ENCODE results near the gene MIOX. TPM values are rescaled to one million over a fixed set of nuclear protein-coding genes. Genes with fewer than 3 reads are reported as not detected.

The MIOX gene
- total and polyA plus RNA-seq, 2 experiments from 2014 or later = not detected

DNA sequence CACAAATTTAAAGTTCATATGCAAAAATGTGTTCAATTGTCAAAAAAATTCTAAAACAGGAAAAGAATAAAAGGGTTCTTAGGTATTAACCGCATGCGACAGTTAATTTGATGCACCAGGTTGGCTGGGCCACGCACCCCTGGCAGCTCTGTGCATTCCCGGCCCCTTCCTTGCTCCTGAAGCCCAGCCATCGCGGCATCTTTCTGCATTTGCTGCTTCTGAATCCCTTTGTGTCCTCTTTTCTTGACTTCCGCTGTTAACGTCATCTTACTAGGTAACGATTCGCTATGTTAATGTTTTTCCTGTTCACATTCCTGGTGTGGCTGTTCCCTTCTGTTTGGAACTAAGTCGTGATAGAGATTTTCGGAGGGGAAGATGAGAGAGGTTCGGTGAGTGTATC, 51.1 kb downstream of the MIOX start (continued):
- no peak for TF ChIP-seq ETS1 (IDR thresholded peaks at IDR 0.05)
- TF ChIP-seq JUNB (IDR thresholded peaks at IDR 0.05; ENCODE audit: unreplicated experiment) = no peak
- no peak for TF ChIP-seq ZNF331 (CRISPR knock-in tag; IDR thresholded peaks at IDR 0.05; ENCODE audit: low read depth)
- no peak for TF ChIP-seq EZH2phosphoT487 (IDR thresholded peaks at IDR 0.05; ENCODE audit: unreplicated experiment)
- TF ChIP-seq STAT1 (IDR thresholded peaks at IDR 0.05; ENCODE audit: unreplicated experiment) = no peak
- TF ChIP-seq ZNF114 (CRISPR knock-in tag; IDR thresholded peaks at IDR 0.05) = no peak
- TF ChIP-seq NANOG (IDR thresholded peaks at IDR 0.05; ENCODE audit: borderline replicate concordance) = no peak
- TF ChIP-seq EZH2 (IDR thresholded peaks at IDR 0.05; ENCODE audit: low read depth, unreplicated experiment) = no peak

Other genes starting within 250 kb of the MIOX start
- gene TUBGCP6, start 241.8 kb upstream of the MIOX start, total RNA-seq (2014; rRNA removed; shearing (Covaris generic)) = 32.7 and 47.1 TPM in 2 replicates
- 18.6 TPM in 2 replicates for gene TUBGCP6, start 241.8 kb upstream of the MIOX start, polyA plus RNA-seq (2016; fragmentation: Nextera tagmentation; extraction: Ambion mirVana)
- gene HDAC10, start 235.6 kb upstream of the MIOX start, total RNA-seq (2014; rRNA removed; shearing (Covaris generic)) = 32.4 and 41.9 TPM in 2 replicates
- gene HDAC10, start 235.6 kb upstream of the MIOX start, polyA plus RNA-seq (2016; fragmentation: Nextera tagmentation; extraction: Ambion mirVana) = 4.1 and 5.1 TPM in 2 replicates
- 20.4 and 26.1 TPM in 2 replicates for gene MAPK12, start 225.2 kb upstream of the MIOX start, total RNA-seq (2014; rRNA removed; shearing (Covaris generic))
- gene MAPK12, start 225.2 kb upstream of the MIOX start, polyA plus RNA-seq (2016; fragmentation: Nextera tagmentation; extraction: Ambion mirVana) = 10.4 and 15.8 TPM in 2 replicates
- 1.6 and 1.9 TPM in 2 replicates for gene MAPK11, start 216.5 kb upstream of the MIOX start, total RNA-seq (2014; rRNA removed; shearing (Covaris generic))
- gene MAPK11, start 216.5 kb upstream of the MIOX start, polyA plus RNA-seq (2016; fragmentation: Nextera tagmentation; extraction: Ambion mirVana) = 0.34 and 0.78 TPM in 2 replicates
- gene PLXNB2, start 179.2 kb upstream of the MIOX start, total RNA-seq (2014; rRNA removed; shearing (Covaris generic)) = 66.3 and 70.4 TPM in 2 replicates
- gene PLXNB2, start 179.2 kb upstream of the MIOX start, polyA plus RNA-seq (2016; fragmentation: Nextera tagmentation; extraction: Ambion mirVana) = 29.1 and 33.0 TPM in 2 replicates
- 1.3 TPM in 2 replicates for gene DENND6B, start 159.8 kb upstream of the MIOX start, total RNA-seq (2014; rRNA removed; shearing (Covaris generic))
- 0.12 and 0.71 TPM in 2 replicates for gene DENND6B, start 159.8 kb upstream of the MIOX start, polyA plus RNA-seq (2016; fragmentation: Nextera tagmentation; extraction: Ambion mirVana)
- 37.5 and 45.8 TPM in 2 replicates for gene PPP6R2, start 143.5 kb upstream of the MIOX start, total RNA-seq (2014; rRNA removed; shearing (Covaris generic))
- 11.9 and 13.4 TPM in 2 replicates for gene PPP6R2, start 143.5 kb upstream of the MIOX start, polyA plus RNA-seq (2016; fragmentation: Nextera tagmentation; extraction: Ambion mirVana)
- gene SBF1, start 11.8 kb upstream of the MIOX start, total RNA-seq (2014; rRNA removed; shearing (Covaris generic)) = 83.2 and 85.4 TPM in 2 replicates
- 23.3 and 26.5 TPM in 2 replicates for gene SBF1, start 11.8 kb upstream of the MIOX start, polyA plus RNA-seq (2016; fragmentation: Nextera tagmentation; extraction: Ambion mirVana)
- 7.1 and 12.8 TPM in 2 replicates for gene ADM2, start 5.3 kb upstream of the MIOX start, total RNA-seq (2014; rRNA removed; shearing (Covaris generic))
- gene ADM2, start 5.3 kb upstream of the MIOX start, polyA plus RNA-seq (2016; fragmentation: Nextera tagmentation; extraction: Ambion mirVana) = 3.3 and 3.5 TPM in 2 replicates
- gene LMF2, start 20.8 kb downstream of the MIOX start, total RNA-seq (2014; rRNA removed; shearing (Covaris generic)) = 30.7 and 36.3 TPM in 2 replicates
- gene LMF2, start 20.8 kb downstream of the MIOX start, polyA plus RNA-seq (2016; fragmentation: Nextera tagmentation; extraction: Ambion mirVana) = 14.6 and 15.6 TPM in 2 replicates
- 76.1 and 77.5 TPM in 2 replicates for gene NCAPH2, start 21.4 kb downstream of the MIOX start, total RNA-seq (2014; rRNA removed; shearing (Covaris generic))
- gene NCAPH2, start 21.4 kb downstream of the MIOX start, polyA plus RNA-seq (2016; fragmentation: Nextera tagmentation; extraction: Ambion mirVana) = 52.2 and 60.7 TPM in 2 replicates
- 1.6 and 4.9 TPM in 2 replicates for gene SCO2, start 38.7 kb downstream of the MIOX start, total RNA-seq (2014; rRNA removed; shearing (Covaris generic))
- gene SCO2, start 38.7 kb downstream of the MIOX start, polyA plus RNA-seq (2016; fragmentation: Nextera tagmentation; extraction: Ambion mirVana) = 1.1 and 2.6 TPM in 2 replicates
- 0.28 and 1.2 TPM in 2 replicates for gene TYMP, start 43.2 kb downstream of the MIOX start, total RNA-seq (2014; rRNA removed; shearing (Covaris generic))
- gene TYMP, start 43.2 kb downstream of the MIOX start, polyA plus RNA-seq (2016; fragmentation: Nextera tagmentation; extraction: Ambion mirVana) = 1.8 and 1.9 TPM in 2 replicates
- gene KLHDC7B, start 59.0 kb downstream of the MIOX start, total RNA-seq (2014; rRNA removed; shearing (Covaris generic)) = 0.58 TPM in 1 of 2 replicates, not detected in the other
- not detected in 2 replicates for gene KLHDC7B, start 59.0 kb downstream of the MIOX start, polyA plus RNA-seq (2016; fragmentation: Nextera tagmentation; extraction: Ambion mirVana)
- not detected in 2 replicates for gene SYCE3, start 76.1 kb downstream of the MIOX start, total RNA-seq (2014; rRNA removed; shearing (Covaris generic))
- not detected in 2 replicates for gene SYCE3, start 76.1 kb downstream of the MIOX start, polyA plus RNA-seq (2016; fragmentation: Nextera tagmentation; extraction: Ambion mirVana)
- gene CPT1B, start 91.6 kb downstream of the MIOX start, total RNA-seq (2014; rRNA removed; shearing (Covaris generic)) = 5.5 and 14.4 TPM in 2 replicates
- 5.6 and 6.4 TPM in 2 replicates for gene CPT1B, start 91.6 kb downstream of the MIOX start, polyA plus RNA-seq (2016; fragmentation: Nextera tagmentation; extraction: Ambion mirVana)
- gene CHKB, start 96.0 kb downstream of the MIOX start, total RNA-seq (2014; rRNA removed; shearing (Covaris generic)) = 51.2 and 67.0 TPM in 2 replicates
- gene CHKB, start 96.0 kb downstream of the MIOX start, polyA plus RNA-seq (2016; fragmentation: Nextera tagmentation; extraction: Ambion mirVana) = 61.6 and 63.7 TPM in 2 replicates
- gene MAPK8IP2, start 113.9 kb downstream of the MIOX start, total RNA-seq (2014; rRNA removed; shearing (Covaris generic)) = 2.8 and 3.5 TPM in 2 replicates
- gene MAPK8IP2, start 113.9 kb downstream of the MIOX start, polyA plus RNA-seq (2016; fragmentation: Nextera tagmentation; extraction: Ambion mirVana) = 0.15 and 0.16 TPM in 2 replicates
- gene ARSA, start 141.3 kb downstream of the MIOX start, total RNA-seq (2014; rRNA removed; shearing (Covaris generic)) = 8.2 and 8.6 TPM in 2 replicates
- 7.1 and 8.1 TPM in 2 replicates for gene ARSA, start 141.3 kb downstream of the MIOX start, polyA plus RNA-seq (2016; fragmentation: Nextera tagmentation; extraction: Ambion mirVana)
- gene SHANK3, start 186.0 kb downstream of the MIOX start, total RNA-seq (2014; rRNA removed; shearing (Covaris generic)) = 4.9 and 5.1 TPM in 2 replicates
- gene SHANK3, start 186.0 kb downstream of the MIOX start, polyA plus RNA-seq (2016; fragmentation: Nextera tagmentation; extraction: Ambion mirVana) = 0.52 and 0.56 TPM in 2 replicates